ENCODE results near the gene GRSF1. TPM values are rescaled to one million over a fixed set of nuclear protein-coding genes. Genes with fewer than 3 reads are reported as not detected.

The GRSF1 gene
- total RNA-seq, 2 experiments from 2014 or later: 32.7 to 34.1 TPM

GRCh38 chr4:70808151-70808550 lies 31.5 kb downstream of the GRSF1 start:
- H3K4me3 ChIP-seq (ENCODE audit: low read length): no peak overlapping the region
- H3K9me3 Mint-ChIP-seq: no peaks in the 10 kb centered on the region
- no peak for TF ChIP-seq CTCF (IDR thresholded peaks at IDR 0.05)
- no peaks in the 10 kb centered on the region for H3K27me3 ChIP-seq (ENCODE audit: control insufficient read depth in 1 of 2, insufficient read depth in 2 of 2, low read length in 2 of 2)
- H3K27me3 Mint-ChIP-seq: no peaks in the 10 kb centered on the region
- no peak overlapping the region for H3K4me3 Mint-ChIP-seq
- no peak overlapping the region for H3K27ac Mint-ChIP-seq
- no peaks in the 10 kb centered on the region for H3K36me3 ChIP-seq (ENCODE audit: insufficient read depth, low read length)
- ATAC-seq (ENCODE audit: poor library complexity) (no peak), DNase-seq (no peak)
- no peaks in the 10 kb centered on the region for H3K9me3 ChIP-seq (ENCODE audit: control insufficient read depth in 1 of 2, insufficient read depth in 1 of 2, low read length in 2 of 2)
- no peaks in the 10 kb centered on the region for H3K36me3 Mint-ChIP-seq (ENCODE audit: low read depth)
- peaks cover 2% of the 10 kb centered on the region for H3K4me1 ChIP-seq (ENCODE audit: insufficient read depth, low read length)
- H3K27ac ChIP-seq (ENCODE audit: low read depth in 1 of 2, low read length in 2 of 2): no peak overlapping the region
- H3K4me1 Mint-ChIP-seq (ENCODE audit: low read depth): peaks cover under 1% of the 10 kb centered on the region
- ChIA-PET CTCF (interaction anchor here (1.1 kb wide), 1 partner anchor 71 kb away, joined by 3 read pairs; no protein-coding TSS in a partner anchor), POLR2A (interaction anchor here (0.5 kb wide), 1 partner anchor 678 kb away, joined by 3 read pairs; no protein-coding TSS in a partner anchor)
- intact Hi-C loops (cut with DNase I, micrococcal nuclease): no loop called here

DNA sequence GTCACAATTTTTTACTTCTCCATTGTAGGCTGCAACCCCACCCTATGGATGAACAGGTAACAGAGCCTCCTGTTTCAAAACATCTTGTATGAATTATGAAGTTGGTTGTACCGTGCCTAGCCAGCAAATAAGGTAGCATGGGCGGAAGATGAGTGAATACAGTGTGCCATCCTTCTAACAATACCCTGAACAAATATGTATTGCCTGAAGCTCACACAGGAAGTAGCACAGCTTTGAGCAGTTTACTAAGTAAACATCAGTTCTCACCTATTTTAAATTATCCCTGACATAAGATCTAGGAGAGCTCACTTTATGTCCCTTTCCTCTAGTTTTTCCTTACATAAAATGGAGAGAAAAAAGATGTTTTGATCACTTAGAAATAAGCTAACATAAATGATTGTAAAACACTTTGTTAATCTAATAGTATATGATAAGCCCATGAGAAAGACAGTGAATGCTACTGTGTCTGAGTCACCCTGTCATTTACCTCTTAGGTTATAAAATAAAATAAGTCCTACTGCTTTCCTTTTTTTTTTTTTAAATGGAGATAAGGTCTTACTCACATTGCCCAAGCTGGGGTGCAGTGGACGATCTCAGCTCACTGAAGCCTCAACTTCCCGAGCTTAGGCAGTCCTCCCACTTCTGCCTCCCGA lies 36.6 kb downstream of the GRSF1 start:
- H3K27ac ChIP-seq (ENCODE audit: low read depth in 1 of 2, low read length in 2 of 2): no peak overlapping the region
- H3K4me1 Mint-ChIP-seq (ENCODE audit: low read depth): peaks cover 22% of the 10 kb centered on the region
- no peaks in the 10 kb centered on the region for H3K27me3 ChIP-seq (ENCODE audit: control insufficient read depth in 1 of 2, insufficient read depth in 2 of 2, low read length in 2 of 2)
- peaks cover 2% of the 10 kb centered on the region for H3K4me1 ChIP-seq (ENCODE audit: insufficient read depth, low read length)
- H3K36me3 Mint-ChIP-seq (ENCODE audit: low read depth): no peaks in the 10 kb centered on the region
- H3K4me3 Mint-ChIP-seq: no peak overlapping the region
- no peak for TF ChIP-seq CTCF (IDR thresholded peaks at IDR 0.05)
- H3K9me3 ChIP-seq (ENCODE audit: control insufficient read depth in 1 of 2, insufficient read depth in 1 of 2, low read length in 2 of 2): peaks cover 0 to 2% of the 10 kb centered on the region in 2 experiments
- no peak overlapping the region for H3K4me3 ChIP-seq (ENCODE audit: low read length)
- H3K27ac Mint-ChIP-seq: peak overlapping the region; percentile 10
- intact Hi-C loops (cut with DNase I, micrococcal nuclease): no loop called here
- CTCF ChIA-PET: interaction anchor here (0.6 kb wide), 1 partner anchor 96 kb away, joined by 4 read pairs; no protein-coding TSS in a partner anchor
- POLR2A ChIA-PET: interaction anchor here (0.6 to 3.0 kb wide), 8 partner anchors 36 to 704 kb away, joined by 3 to 12 read pairs (median 4); partner anchors contain the start of genes GRSF1, MOB1B and UTP3
- H3K9me3 Mint-ChIP-seq: no peaks in the 10 kb centered on the region
- DNase-seq (no peak), ATAC-seq (ENCODE audit: poor library complexity) (peak; percentile 44)
- no peaks in the 10 kb centered on the region for H3K27me3 Mint-ChIP-seq
- no peaks in the 10 kb centered on the region for H3K36me3 ChIP-seq (ENCODE audit: insufficient read depth, low read length)

GRCh38 chr4:70801265-70801809 lies 38.4 kb downstream of the GRSF1 start:
- no peak overlapping the region for H3K4me3 Mint-ChIP-seq
- H3K27me3 ChIP-seq (ENCODE audit: control insufficient read depth in 1 of 2, insufficient read depth in 2 of 2, low read length in 2 of 2): no peaks in the 10 kb centered on the region
- peaks cover 6% of the 10 kb centered on the region for H3K36me3 Mint-ChIP-seq (ENCODE audit: low read depth)
- H3K4me1 Mint-ChIP-seq (ENCODE audit: low read depth): peaks cover 22% of the 10 kb centered on the region
- H3K27ac Mint-ChIP-seq: peak overlapping the region; percentile 48
- ChIA-PET POLR2A (interaction anchor here (0.7 to 1.8 kb wide), 3 partner anchors 38 to 97 kb away, joined by 4 to 9 read pairs (median 4); partner anchors contain the start of gene GRSF1), CTCF (no interaction called here)
- DNase-seq (peak in 1 of 14 experiments; percentile 11), ATAC-seq (ENCODE audit: poor library complexity) (peak; percentile 73)
- H3K4me1 ChIP-seq (ENCODE audit: insufficient read depth, low read length): peaks cover 2% of the 10 kb centered on the region
- intact Hi-C loops (cut with DNase I, micrococcal nuclease): no loop called here
- no peaks in the 10 kb centered on the region for H3K27me3 Mint-ChIP-seq
- H3K9me3 ChIP-seq (ENCODE audit: control insufficient read depth in 1 of 2, insufficient read depth in 1 of 2, low read length in 2 of 2): peaks cover 0 to 2% of the 10 kb centered on the region in 2 experiments
- TF ChIP-seq CTCF (IDR thresholded peaks at IDR 0.05): no peak
- H3K27ac ChIP-seq (ENCODE audit: low read depth in 1 of 2, low read length in 2 of 2): no peak overlapping the region
- H3K4me3 ChIP-seq (ENCODE audit: low read length): no peak overlapping the region
- no peaks in the 10 kb centered on the region for H3K36me3 ChIP-seq (ENCODE audit: insufficient read depth, low read length)
- H3K9me3 Mint-ChIP-seq: no peaks in the 10 kb centered on the region

Data from CD4-positive, alpha-beta T cell (primary cell).